Adrenal gland (tissue), 5 donors: ENCODE data around the gene TIA1.

Experiments
- CTCF ChIP-seq, 6 experiments: fragments of 450-650 bp in 4 of 6; fragments of 200-600 bp in 2 of 6; sonication (generic) in 1 of 6; IDR thresholded peaks; 1 replicate in 5 of 6; 2 replicates in 1 of 6; pipeline versions ENCODE4 v1.5.1 to v1.8.0; 2016 to 2021; ENCODE audit warnings: antibody characterized with exemption in 6 of 6, mild to moderate bottlenecking in 2 of 6, moderate library complexity in 1 of 6
- POLR2A ChIP-seq, 2 donors: fragments of 450-650 bp; IDR thresholded peaks; one replicate each; pipeline ENCODE4 v1.6.1; 2017; ENCODE audit warnings: antibody characterized with exemption in 2 of 2, mild to moderate bottlenecking in 2 of 2, moderate library complexity in 1 of 2
- donor health status: DM: no; HTN: no; CAD: no.

GRCh38 chr2:70270323-70270722 lies 21.9 kb upstream of the TIA1 start:
- TF ChIP-seq CTCF (IDR thresholded peaks at IDR 0.05) (no peak), POLR2A (IDR thresholded peaks at IDR 0.05) (no peak)
